HuH-7 (cell line): Measurements from ENCODE around the gene TMEM232.

Experiments used
- DNase-seq: peaks from one replicate; pipeline ENCODE4 v3.0.0; 2011; ENCODE audit warnings: low spot score

TMEM232 gene

DNA sequence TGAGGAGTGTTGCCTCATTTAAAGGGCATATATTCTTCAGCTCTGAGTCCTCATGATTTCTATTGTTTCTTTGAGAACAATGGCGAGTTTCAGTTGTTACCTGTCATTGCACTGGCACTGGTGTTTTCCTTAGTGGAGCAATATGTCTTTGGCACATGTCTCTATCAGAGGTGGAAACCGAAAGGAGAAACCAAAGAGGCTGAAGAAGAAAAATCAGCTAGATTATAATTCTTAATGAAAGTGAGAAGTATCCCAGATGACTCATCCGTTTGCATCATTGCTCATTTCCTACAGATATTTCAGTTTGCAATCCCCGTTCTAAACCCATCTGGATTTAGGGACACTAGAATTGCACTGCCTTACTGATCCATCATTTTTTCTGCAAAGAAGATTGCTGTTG, 324.6 kb downstream of the TMEM232 start:
- no peak for DNase-seq

DNA sequence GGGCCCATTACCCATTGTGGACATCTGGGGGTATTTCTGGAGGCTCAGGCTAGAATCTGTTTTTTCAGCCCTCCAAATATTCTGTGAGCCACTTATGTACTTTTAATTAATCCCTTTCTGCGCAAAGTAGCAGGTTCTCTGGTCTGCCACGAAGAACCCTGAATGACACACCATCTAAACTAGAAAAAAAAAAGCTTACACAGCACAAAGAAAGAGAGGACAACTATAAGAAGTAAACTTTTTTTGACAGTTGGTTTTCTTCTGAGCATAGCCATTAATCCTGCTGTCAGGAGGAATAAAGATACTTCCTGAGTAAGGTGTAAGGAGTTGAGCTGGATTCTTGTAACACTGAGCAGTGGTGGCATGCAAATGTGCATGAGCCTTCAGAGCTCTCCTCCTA, 327.5 kb downstream of the TMEM232 start:
- DNase-seq: no peak

DNA sequence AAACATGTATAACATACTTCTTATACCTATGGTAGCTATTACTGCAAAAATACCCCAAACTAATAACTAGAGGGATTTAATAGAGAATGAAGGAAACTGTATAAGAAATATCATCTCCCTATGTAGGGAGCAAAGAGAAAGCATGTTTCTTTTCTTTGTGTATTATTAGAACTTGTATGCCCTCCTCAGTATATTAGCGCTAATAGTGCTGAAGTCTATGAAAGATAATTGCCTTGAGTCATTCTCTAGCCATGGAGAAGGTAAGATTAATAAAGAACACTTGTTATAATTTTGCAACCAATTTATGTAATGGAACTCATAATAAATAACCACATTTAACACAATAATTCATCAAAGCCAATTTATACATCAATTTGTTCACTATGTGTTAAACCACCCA, 329.2 kb downstream of the TMEM232 start:
- DNase-seq: no peak

DNA sequence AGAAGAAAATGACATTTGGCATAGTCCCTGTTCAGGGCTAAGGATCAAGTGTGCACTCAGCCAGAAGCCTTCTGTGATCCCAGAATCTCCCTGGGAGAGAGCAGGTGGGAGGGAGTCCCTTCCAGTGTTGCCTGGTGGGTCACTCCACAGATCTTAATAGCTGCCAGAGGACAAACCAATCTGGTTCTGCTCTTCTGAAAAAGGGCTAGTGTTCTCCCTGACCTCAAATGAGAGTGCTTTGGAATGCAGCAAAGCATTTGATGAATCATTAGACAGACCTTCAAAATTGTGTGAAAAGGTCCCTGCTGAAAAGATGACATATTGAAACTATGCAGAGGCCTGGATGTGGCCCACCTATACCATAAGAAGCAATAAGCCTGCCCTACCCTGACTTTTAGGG, 339.7 kb downstream of the TMEM232 start:
- DNase-seq: no peak

DNA sequence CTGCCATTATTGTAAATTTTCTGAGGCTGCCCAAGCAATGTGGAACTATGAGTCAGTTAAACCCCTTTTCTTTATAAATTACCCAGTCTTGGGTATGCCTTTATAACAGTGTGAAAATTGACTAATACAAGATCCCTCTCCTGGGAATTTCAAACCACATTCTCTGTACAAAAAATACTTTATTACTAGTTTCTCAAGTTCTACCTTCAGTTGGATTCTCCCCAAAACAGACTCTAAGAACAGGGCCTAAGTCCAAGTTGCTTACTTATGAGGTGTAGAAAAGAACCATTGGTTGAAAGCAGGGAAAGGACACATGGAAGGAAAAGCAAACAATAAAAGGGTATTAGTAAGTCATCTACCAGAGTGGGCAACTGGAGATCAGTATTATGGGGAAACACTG, 343.2 kb downstream of the TMEM232 start:
- DNase-seq: no peak

DNA sequence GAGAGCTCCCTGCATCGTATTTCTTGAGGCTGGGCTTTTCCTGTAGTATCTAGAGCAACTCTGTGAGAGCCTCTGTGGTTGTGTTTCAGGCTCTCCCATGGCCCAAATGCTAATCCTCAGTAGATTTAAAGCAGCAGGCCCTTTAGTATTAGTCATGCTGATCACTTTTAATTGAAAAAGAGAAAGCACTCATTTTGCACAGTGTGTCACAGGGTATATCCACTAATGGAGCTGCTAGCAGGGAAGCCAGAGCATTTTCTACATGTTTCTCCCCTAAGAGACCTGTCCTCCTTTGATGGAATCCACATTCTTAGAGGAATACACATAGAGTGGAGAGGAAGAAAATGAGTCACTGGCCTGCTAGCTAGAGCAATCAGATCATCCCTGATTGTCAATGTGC, 348.5 kb downstream of the TMEM232 start:
- no peak for DNase-seq

DNA sequence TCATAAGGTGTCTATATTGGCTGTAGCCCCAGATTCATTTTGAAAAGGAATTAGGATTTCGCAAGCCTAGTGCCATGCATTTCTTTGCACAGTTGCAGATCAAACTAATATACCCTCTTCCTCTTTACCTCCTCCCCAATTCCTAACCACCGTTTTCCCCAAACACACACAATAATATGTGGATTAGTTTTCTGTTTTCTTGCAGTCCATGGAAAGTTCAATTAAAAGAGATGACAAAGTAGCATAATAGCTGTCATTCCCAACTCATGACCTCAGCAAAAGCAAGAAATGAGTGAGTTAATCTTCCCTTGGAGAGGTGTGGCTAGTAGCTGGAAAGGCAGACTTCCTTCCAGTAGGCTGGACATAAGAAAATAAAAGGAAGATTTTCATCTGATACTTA, 349.1 kb downstream of the TMEM232 start:
- no peak for DNase-seq

DNA sequence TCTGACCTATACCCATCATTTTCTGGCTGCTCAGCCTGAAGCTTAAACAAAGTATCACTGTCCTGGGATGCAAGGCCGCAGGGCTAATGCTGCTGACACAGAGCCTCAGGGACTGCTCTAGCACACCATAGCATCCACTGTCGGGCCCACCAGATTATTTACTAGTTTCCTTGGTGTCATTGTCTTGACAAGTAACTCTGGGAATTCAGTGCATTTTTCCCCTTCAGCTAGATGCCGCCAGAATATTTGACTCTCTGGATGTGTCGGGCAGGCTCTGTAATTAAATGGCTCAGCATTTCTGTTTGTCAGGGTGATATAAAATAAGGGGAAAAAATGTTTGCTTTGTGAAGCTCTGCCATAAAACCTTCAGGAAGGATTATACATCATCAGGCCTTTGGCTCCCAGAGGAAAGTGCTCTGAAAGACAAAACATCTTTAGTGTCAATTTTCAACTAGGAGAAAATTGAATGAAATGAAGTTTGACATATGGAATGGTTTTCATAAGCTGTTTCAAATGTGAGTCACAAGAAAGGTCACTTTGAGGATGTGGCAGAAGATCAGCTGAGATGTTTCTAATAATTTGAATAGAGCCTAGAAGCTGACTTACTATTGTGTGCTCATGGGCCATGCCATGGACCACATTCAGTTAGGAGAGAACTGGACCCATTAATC, 350.1 kb downstream of the TMEM232 start:
- DNase-seq: no peak

DNA sequence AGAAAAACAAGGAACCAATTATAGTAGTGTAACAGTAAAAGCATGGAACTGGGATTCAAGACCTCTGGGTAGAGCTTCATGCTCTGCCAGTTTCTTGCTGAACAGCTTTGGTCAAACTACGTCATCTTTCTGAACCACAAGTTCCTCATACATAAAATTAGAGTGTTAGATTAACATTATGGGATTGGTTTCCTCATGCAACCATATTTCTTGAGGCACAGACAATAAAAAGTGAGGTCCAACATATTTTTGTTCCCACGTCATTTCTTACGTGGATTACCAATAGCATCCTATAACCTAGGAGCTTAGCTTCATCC, 354.8 kb downstream of the TMEM232 start:
- no peak for DNase-seq

DNA sequence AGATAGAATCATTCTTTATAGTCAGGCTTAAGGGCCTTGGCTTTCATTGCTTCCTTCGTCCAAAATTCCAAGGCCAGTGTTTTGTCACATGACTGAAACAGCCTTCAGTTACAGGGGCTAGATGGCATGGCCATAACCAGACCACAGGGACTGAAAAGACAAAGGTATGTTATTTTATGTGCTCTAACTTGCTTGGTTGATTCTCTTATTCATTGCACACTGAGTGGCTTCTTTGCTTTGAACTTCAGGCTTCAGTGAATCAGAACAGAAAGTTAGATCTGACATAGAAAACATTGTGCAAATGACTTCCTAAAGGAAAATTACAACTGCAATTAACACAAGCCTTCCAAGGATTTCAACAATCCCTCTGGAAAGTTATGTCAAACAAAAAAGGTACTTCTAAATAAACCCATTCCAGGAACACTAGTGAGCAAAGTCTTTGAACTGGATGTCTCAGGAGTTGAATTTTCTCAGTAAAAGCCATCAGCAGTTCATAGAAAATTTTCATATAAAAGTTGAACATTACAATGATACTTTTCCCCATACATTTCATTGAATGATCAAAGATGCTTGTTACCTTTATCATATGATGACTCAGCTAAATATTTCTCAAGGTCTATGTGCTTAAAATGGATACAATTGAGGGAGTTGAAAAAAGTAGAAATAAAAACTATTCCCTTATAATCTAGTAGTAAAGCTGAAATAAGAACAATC, 355.3 kb downstream of the TMEM232 start:
- DNase-seq: no peak
